GM12878 (cell line): ENCODE results near the gene CSNK1G2.

Source experiments
- CEBPB ChIP-seq, 2 experiments: fragments of 150-350 bp in 1 of 2; IDR thresholded peaks; 2 replicates each; pipeline ENCODE4 v1.6.1; 2012 to 2014; ENCODE audit warnings: low read depth in 2 of 2, low read length in 2 of 2, borderline replicate concordance in 1 of 2, inconsistent platforms in 1 of 2
- PBX3 ChIP-seq: IDR thresholded peaks from 2 replicates; pipeline ENCODE4 v1.6.1; 2011; ENCODE audit warnings: mild to moderate bottlenecking, low read depth, low read length, moderate library complexity; ENCODE audit not compliant: insufficient replicate concordance
- SIN3A ChIP-seq: IDR thresholded peaks from 2 replicates; pipeline ENCODE4 v1.6.1; 2012; ENCODE audit warnings: low read depth, low read length, improper control_type of control experiment

- TF ChIP-seq CEBPB (IDR thresholded peaks at IDR 0.05; ENCODE audit: borderline replicate concordance in 1 of 2, low read depth in 2 of 2, low read length in 2 of 2) (no peak), SIN3A (no peak), PBX3 (no peak)
These were observed 35.1 kb upstream of the CSNK1G2 start for GRCh38 chr19:1905863-1906375.
